ENCODE measurements around the gene UAP1L1.

The UAP1L1 gene

DNA sequence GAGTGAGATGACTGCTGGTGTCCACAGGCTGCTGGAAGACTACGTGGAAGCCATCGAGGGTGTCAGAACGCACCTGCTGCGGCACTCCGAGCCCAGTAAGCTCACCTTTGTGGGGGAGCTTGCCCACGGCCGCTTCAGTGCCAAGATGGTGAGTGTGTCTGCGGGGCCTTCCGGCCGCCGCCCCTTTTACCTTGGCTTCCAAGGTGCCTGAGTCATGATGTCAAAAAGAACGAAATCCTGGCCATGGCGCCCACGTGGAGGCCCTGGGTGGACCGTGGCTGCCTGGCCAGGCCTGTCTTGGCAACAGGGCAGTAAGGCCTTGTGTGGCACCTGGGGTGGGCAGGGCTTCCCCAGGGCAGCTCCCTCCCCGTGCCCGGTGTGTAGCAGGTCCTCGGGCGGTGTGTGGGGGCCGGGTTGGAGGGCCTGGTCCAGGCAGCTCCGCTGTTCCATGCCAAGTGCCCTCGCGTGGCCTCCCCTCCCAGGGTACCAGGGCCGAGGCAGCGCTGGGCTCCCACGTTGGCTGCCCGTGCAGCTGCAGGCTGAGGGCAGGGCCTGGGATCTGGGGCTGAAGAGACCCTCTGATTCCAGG, 29.4 kb downstream of the UAP1L1 start:
- Histone ChIP-seq H3K4me3 (replicated peaks; ENCODE audit: insufficient read depth, low read length) (no peak overlapping the region), H3K27me3 (ENCODE audit: insufficient read depth, poor library complexity, severe bottlenecking) (no peaks in the 10 kb centered on the region), H3K27ac (replicated peaks) (no peak overlapping the region)
- DNase-seq (ENCODE audit: low read depth in 1 of 2, low spot score in 1 of 2) = no peak
- TF ChIP-seq, protein P1, sequence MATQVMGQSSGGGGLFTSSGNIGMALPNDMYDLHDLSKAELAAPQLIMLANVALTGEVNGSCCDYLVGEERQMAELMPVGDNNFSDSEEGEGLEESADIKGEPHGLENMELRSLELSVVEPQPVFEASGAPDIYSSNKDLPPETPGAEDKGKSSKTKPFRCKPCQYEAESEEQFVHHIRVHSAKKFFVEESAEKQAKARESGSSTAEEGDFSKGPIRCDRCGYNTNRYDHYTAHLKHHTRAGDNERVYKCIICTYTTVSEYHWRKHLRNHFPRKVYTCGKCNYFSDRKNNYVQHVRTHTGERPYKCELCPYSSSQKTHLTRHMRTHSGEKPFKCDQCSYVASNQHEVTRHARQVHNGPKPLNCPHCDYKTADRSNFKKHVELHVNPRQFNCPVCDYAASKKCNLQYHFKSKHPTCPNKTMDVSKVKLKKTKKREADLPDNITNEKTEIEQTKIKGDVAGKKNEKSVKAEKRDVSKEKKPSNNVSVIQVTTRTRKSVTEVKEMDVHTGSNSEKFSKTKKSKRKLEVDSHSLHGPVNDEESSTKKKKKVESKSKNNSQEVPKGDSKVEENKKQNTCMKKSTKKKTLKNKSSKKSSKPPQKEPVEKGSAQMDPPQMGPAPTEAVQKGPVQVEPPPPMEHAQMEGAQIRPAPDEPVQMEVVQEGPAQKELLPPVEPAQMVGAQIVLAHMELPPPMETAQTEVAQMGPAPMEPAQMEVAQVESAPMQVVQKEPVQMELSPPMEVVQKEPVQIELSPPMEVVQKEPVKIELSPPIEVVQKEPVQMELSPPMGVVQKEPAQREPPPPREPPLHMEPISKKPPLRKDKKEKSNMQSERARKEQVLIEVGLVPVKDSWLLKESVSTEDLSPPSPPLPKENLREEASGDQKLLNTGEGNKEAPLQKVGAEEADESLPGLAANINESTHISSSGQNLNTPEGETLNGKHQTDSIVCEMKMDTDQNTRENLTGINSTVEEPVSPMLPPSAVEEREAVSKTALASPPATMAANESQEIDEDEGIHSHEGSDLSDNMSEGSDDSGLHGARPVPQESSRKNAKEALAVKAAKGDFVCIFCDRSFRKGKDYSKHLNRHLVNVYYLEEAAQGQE (IDR thresholded peaks at IDR 0.05; ENCODE audit: insufficient replicate concordance, low read depth) = no peak
- TF ChIP-seq POLR2AphosphoS5 (IDR thresholded peaks at IDR 0.05; ENCODE audit: low read depth) = no peak
- TF ChIP-seq CTCF (IDR thresholded peaks at IDR 0.05; ENCODE audit: insufficient read depth, low read length) = no peak
- no peak for TF ChIP-seq GABPA (IDR thresholded peaks at IDR 0.05; ENCODE audit: low read depth)
- TF ChIP-seq SPI1 (IDR thresholded peaks at IDR 0.05; ENCODE audit: borderline replicate concordance, low read depth) = no peak

GRCh38 chr9:137107312-137107921, 30.1 kb downstream of the UAP1L1 start:
- Histone ChIP-seq H3K4me3 (replicated peaks; ENCODE audit: insufficient read depth, low read length) (no peak overlapping the region), H3K27ac (replicated peaks) (no peak overlapping the region)
- TF ChIP-seq POLR2AphosphoS5 (IDR thresholded peaks at IDR 0.05; ENCODE audit: low read depth) (no peak), GABPA (IDR thresholded peaks at IDR 0.05; ENCODE audit: low read depth) (no peak), CTCF (IDR thresholded peaks at IDR 0.05; ENCODE audit: insufficient read depth, low read length) (no peak), SPI1 (IDR thresholded peaks at IDR 0.05; ENCODE audit: borderline replicate concordance, low read depth) (no peak)
- TF ChIP-seq, protein P1 (IDR thresholded peaks at IDR 0.05; ENCODE audit: insufficient replicate concordance, low read depth) = no peak

DNA sequence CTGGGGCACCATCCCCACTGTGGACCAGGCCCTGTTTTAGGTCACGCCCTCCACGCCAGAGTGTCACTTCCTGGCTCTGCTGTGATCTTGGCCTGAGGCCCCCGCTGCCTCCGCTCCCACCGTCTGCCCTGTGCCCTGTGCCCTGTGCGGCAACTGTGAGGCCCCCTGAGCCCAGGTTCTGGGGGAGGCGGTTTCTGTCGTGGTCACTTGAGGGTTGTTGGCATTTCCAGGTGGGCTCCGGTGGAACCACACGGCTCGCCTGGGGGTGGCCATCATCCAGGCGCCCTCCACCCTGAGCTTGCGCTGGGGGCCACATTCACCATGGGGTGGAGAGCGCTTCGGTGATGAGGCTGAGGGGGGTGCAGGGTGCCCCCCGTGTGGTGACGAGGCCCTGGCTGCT, 30.7 kb downstream of the UAP1L1 start:
- no peaks in the 10 kb centered on the region for H3K27me3 ChIP-seq (ENCODE audit: insufficient read depth, poor library complexity, severe bottlenecking)

More at GRCh38 chr9:137107312-137107921, 30.1 kb downstream of the UAP1L1 start:
- H3K27me3 ChIP-seq (ENCODE audit: insufficient read depth, poor library complexity, severe bottlenecking) = no peaks in the 10 kb centered on the region
- no peak for DNase-seq (ENCODE audit: low read depth in 1 of 2, low spot score in 1 of 2)

More for the DNA sequence above, 30.7 kb downstream of the UAP1L1 start:
- TF ChIP-seq POLR2AphosphoS5 (IDR thresholded peaks at IDR 0.05; ENCODE audit: low read depth) (no peak), SPI1 (IDR thresholded peaks at IDR 0.05; ENCODE audit: borderline replicate concordance, low read depth) (no peak), GABPA (IDR thresholded peaks at IDR 0.05; ENCODE audit: low read depth) (no peak), CTCF (IDR thresholded peaks at IDR 0.05; ENCODE audit: insufficient read depth, low read length) (no peak)
- TF ChIP-seq, protein P1 (IDR thresholded peaks at IDR 0.05; ENCODE audit: insufficient replicate concordance, low read depth) = no peak
- no peak overlapping the region for H3K27ac ChIP-seq (replicated peaks)
- H3K4me3 ChIP-seq (replicated peaks; ENCODE audit: insufficient read depth, low read length) = no peak overlapping the region
- DNase-seq (ENCODE audit: low read depth in 1 of 2, low spot score in 1 of 2) = no peak

Measured in HL-60 (cell line).